ENCODE measurements around the gene KCNMA1. TPM values are rescaled to one million over a fixed set of nuclear protein-coding genes. Genes with fewer than 3 reads are reported as not detected.

The KCNMA1 gene
- polyA plus RNA-seq, 1 donor from 2014 or later, result 60.8 TPM

- H3K9me2 ChIP-seq (ENCODE audit: insufficient read depth, low read length), result no peaks in the 10 kb centered on the region
- H3K4me3 ChIP-seq (ENCODE audit: low read length), result no peak overlapping the region
- no peaks in the 10 kb centered on the region for H3K79me2 ChIP-seq (replicated peaks; ENCODE audit: insufficient read depth, low read length)
- no peaks in the 10 kb centered on the region for H3F3A ChIP-seq (ENCODE audit: insufficient read depth, low read length, poor library complexity, severe bottlenecking)
- no peaks in the 10 kb centered on the region for H4K20me1 ChIP-seq (ENCODE audit: insufficient read depth)
- no peak overlapping the region for H3K27ac ChIP-seq (ENCODE audit: low read length)
- no peak overlapping the region for H3K4me2 ChIP-seq (ENCODE audit: low read length)
- TF ChIP-seq MXI1 (conservative IDR thresholded peaks at IDR 0.05; ENCODE audit: poor library complexity, severe bottlenecking), result no peak
- TF ChIP-seq EZH2 (IDR thresholded peaks at IDR 0.05; ENCODE audit: borderline replicate concordance, insufficient read depth, low read length, poor library complexity, severe bottlenecking), result no peak
- no peak for TF ChIP-seq POLR2AphosphoS5 (IDR thresholded peaks at IDR 0.05)
- TF ChIP-seq REST (IDR thresholded peaks at IDR 0.05; ENCODE audit: borderline replicate concordance), result no peak
- no peak for TF ChIP-seq TAF1 (IDR thresholded peaks at IDR 0.05; ENCODE audit: low read depth)
- TF ChIP-seq EP300 (conservative IDR thresholded peaks at IDR 0.05; ENCODE audit: poor library complexity, severe bottlenecking), result no peak
- no peak for TF ChIP-seq CTCF (IDR thresholded peaks at IDR 0.05; ENCODE audit: poor library complexity, severe bottlenecking)
- TF ChIP-seq RAD21 (conservative IDR thresholded peaks at IDR 0.05), result no peak
- TF ChIP-seq SMC3 (conservative IDR thresholded peaks at IDR 0.05; ENCODE audit: poor library complexity), result no peak
- H3K27me3 ChIP-seq (ENCODE audit: insufficient read depth, low read depth, low read length), result no peaks in the 10 kb centered on the region
- H3K9me3 ChIP-seq (ENCODE audit: low read length), result peaks cover 4% of the 10 kb centered on the region
- H3K9ac ChIP-seq (ENCODE audit: low read length), result no peak overlapping the region
- no peak overlapping the region for H2AFZ ChIP-seq (ENCODE audit: low read depth, low read length)
- H3K36me3 ChIP-seq (ENCODE audit: insufficient read depth, low read length), result no peaks in the 10 kb centered on the region
Measured at GRCh38 chr10:77647543-77648293, 10.1 kb upstream of the KCNMA1 start.

GRCh38 chr10:77644557-77645243 lies 7.1 kb upstream of the KCNMA1 start:
- no peak overlapping the region for H2AFZ ChIP-seq (ENCODE audit: low read depth, low read length)
- no peak overlapping the region for H3K27ac ChIP-seq (ENCODE audit: low read length)
- no peak for TF ChIP-seq CTCF (IDR thresholded peaks at IDR 0.05; ENCODE audit: poor library complexity, severe bottlenecking)
- no peak for TF ChIP-seq MXI1 (conservative IDR thresholded peaks at IDR 0.05; ENCODE audit: poor library complexity, severe bottlenecking)
- no peak for TF ChIP-seq REST (IDR thresholded peaks at IDR 0.05; ENCODE audit: borderline replicate concordance)
- no peak for TF ChIP-seq EP300 (conservative IDR thresholded peaks at IDR 0.05; ENCODE audit: poor library complexity, severe bottlenecking)
- TF ChIP-seq POLR2AphosphoS5 (IDR thresholded peaks at IDR 0.05), result no peak
- no peak for TF ChIP-seq EZH2 (IDR thresholded peaks at IDR 0.05; ENCODE audit: borderline replicate concordance, insufficient read depth, low read length, poor library complexity, severe bottlenecking)
- TF ChIP-seq TAF1 (IDR thresholded peaks at IDR 0.05; ENCODE audit: low read depth), result no peak
- TF ChIP-seq SMC3 (conservative IDR thresholded peaks at IDR 0.05; ENCODE audit: poor library complexity), result no peak
- no peak for TF ChIP-seq RAD21 (conservative IDR thresholded peaks at IDR 0.05)
- H3K79me2 ChIP-seq (replicated peaks; ENCODE audit: insufficient read depth, low read length), result no peaks in the 10 kb centered on the region
- no peaks in the 10 kb centered on the region for H3F3A ChIP-seq (ENCODE audit: insufficient read depth, low read length, poor library complexity, severe bottlenecking)
- no peaks in the 10 kb centered on the region for H4K20me1 ChIP-seq (ENCODE audit: insufficient read depth)
- no peaks in the 10 kb centered on the region for H3K9me2 ChIP-seq (ENCODE audit: insufficient read depth, low read length)
- H3K9me3 ChIP-seq (ENCODE audit: low read length), result peaks cover 4% of the 10 kb centered on the region
- peaks cover 15% of the 10 kb centered on the region for H3K27me3 ChIP-seq (ENCODE audit: insufficient read depth, low read depth, low read length)
- no peaks in the 10 kb centered on the region for H3K36me3 ChIP-seq (ENCODE audit: insufficient read depth, low read length)
- H3K4me3 ChIP-seq (ENCODE audit: low read length), result no peak overlapping the region
- no peak overlapping the region for H3K9ac ChIP-seq (ENCODE audit: low read length)
- H3K4me2 ChIP-seq (ENCODE audit: low read length), result no peak overlapping the region

Measured in neural cell (in vitro differentiated cells).